HEK293 (cell line): Measurements from ENCODE around the gene ZBTB5.
A peak's percentile ranks its signal among the peaks of the same experiment; 100 is the strongest.

ENCODE experiments used
- CTCF ChIA-PET: fragments of 350-600 bp; formaldehyde crosslinking; extraction: SDS; loops from one replicate; lab custom pipeline; 2021; ENCODE audit warnings: antibody characterized with exemption; lab: Yijun Ruan, JAX
- POLR2A ChIA-PET: fragments of 300-600 bp; formaldehyde crosslinking; extraction: SDS; loops from one replicate; lab custom pipeline; 2020; ENCODE audit warnings: antibody characterized with exemption, inconsistent platforms; lab: Yijun Ruan, JAX
- H3K27ac ChIP-seq: fragments of 200-500 bp; sonication (Bioruptor generic); 2 replicates; pipeline ENCODE4 v1.5.1; 2014; ENCODE audit warnings: low read depth, low read length, control low read depth, inconsistent platforms; ENCODE audit errors: extremely low read depth
- H3K36me3 ChIP-seq, 2 experiments: fragments of 200-500 bp in 1 of 2; sonication (Bioruptor generic) in 1 of 2; 1 replicate in 1 of 2; 2 replicates in 1 of 2; pipeline ENCODE4 v1.5.1; 2014 to 2017; ENCODE audit warnings: inconsistent platforms in 2 of 2, low read length in 2 of 2; ENCODE audit not compliant: control insufficient read depth in 2 of 2, insufficient read depth in 1 of 2
- H3K4me1 ChIP-seq: fragments of 200-500 bp; sonication (Bioruptor generic); 2 replicates; pipeline ENCODE4 v1.5.1; 2014; ENCODE audit warnings: mild to moderate bottlenecking, low read length, inconsistent platforms; ENCODE audit not compliant: control insufficient read depth, insufficient read depth
- H3K4me3 ChIP-seq: 2 replicates; pipeline ENCODE4 v1.5.1; 2011; ENCODE audit warnings: low read depth, mild to moderate bottlenecking, control low read depth, low read length, moderate library complexity
- H3K9me3 ChIP-seq: fragments of 200-500 bp; sonication (Bioruptor generic); 2 replicates; pipeline ENCODE4 v1.5.1; 2014; ENCODE audit warnings: low read depth, low read length, inconsistent platforms; ENCODE audit not compliant: control insufficient read depth, insufficient read depth
- PRDM1 ChIP-seq: fragments of 450-650 bp; formaldehyde crosslinking; IDR thresholded peaks from 2 replicates; pipeline ENCODE4; 2016; ENCODE audit warnings: missing biosample characterization, missing genetic modification characterization
- SP7 ChIP-seq: fragments of 450-650 bp; formaldehyde crosslinking; IDR thresholded peaks from 2 replicates; pipeline ENCODE4 v1.5.1; 2016; ENCODE audit warnings: missing biosample characterization, missing genetic modification characterization
- ZIC2 ChIP-seq: fragments of 450-650 bp; formaldehyde crosslinking; IDR thresholded peaks from 2 replicates; pipeline ENCODE4 v1.5.1; 2016; ENCODE audit warnings: missing biosample characterization, missing genetic modification characterization
- ZNF202 ChIP-seq: fragments of 450-650 bp; formaldehyde crosslinking; IDR thresholded peaks from 2 replicates; pipeline ENCODE4 v1.5.1; 2016; ENCODE audit warnings: missing biosample characterization, missing genetic modification characterization, borderline replicate concordance
- ZNF274 ChIP-seq, 2 experiments: fragments of 200-500 bp in 1 of 2; fragments of 450-650 bp in 1 of 2; sonication (Bioruptor generic) in 1 of 2; formaldehyde crosslinking in 1 of 2; IDR thresholded peaks; 2 replicates each; pipeline versions ENCODE4 v1.5.1 to v1.6.1; 2014 to 2016; ENCODE audit warnings: borderline replicate concordance in 1 of 2, inconsistent platforms in 1 of 2, low read length in 1 of 2, missing biosample characterization in 1 of 2, missing genetic modification characterization in 1 of 2
- ZNF423 ChIP-seq: fragments of 450-650 bp; formaldehyde crosslinking; IDR thresholded peaks from 2 replicates; pipeline ENCODE4 v1.5.1; 2016; ENCODE audit warnings: missing biosample characterization, missing genetic modification characterization
- ZNF48 ChIP-seq: fragments of 450-650 bp; formaldehyde crosslinking; IDR thresholded peaks from 2 replicates; pipeline ENCODE4 v1.5.1; 2016; ENCODE audit warnings: missing biosample characterization, missing genetic modification characterization
- ZNF596 ChIP-seq: fragments of 450-650 bp; IDR thresholded peaks from 2 replicates; pipeline ENCODE4 v1.5.0; 2018; ENCODE audit warnings: missing biosample characterization, mild to moderate bottlenecking, missing genetic modification characterization, moderate library complexity
- TF ChIP-seq, protein P1 (sequence below): IDR thresholded peaks from 2 replicates; pipeline ENCODE4 v1.6.1; 2011; ENCODE audit warnings: mild to moderate bottlenecking, low read depth, low read length, borderline replicate concordance
- TF ChIP-seq, protein P2 (sequence below): fragments of 450-650 bp; IDR thresholded peaks from 2 replicates; pipeline ENCODE4 v1.5.1; 2018; ENCODE audit warnings: missing biosample characterization, missing genetic modification characterization
- TF ChIP-seq, protein P3 (sequence below): fragments of 450-650 bp; formaldehyde crosslinking; conservative IDR thresholded peaks from 2 replicates; pipeline ENCODE4 v1.5.1; 2016; ENCODE audit warnings: low read depth, missing biosample characterization, missing genetic modification characterization
- TF ChIP-seq, protein P4 (sequence below): fragments of 450-650 bp; formaldehyde crosslinking; IDR thresholded peaks from 2 replicates; pipeline ENCODE4 v1.5.1; 2016; ENCODE audit warnings: missing biosample characterization, missing genetic modification characterization
- TF ChIP-seq, protein P5 (sequence below): fragments of 450-650 bp; formaldehyde crosslinking; IDR thresholded peaks from 2 replicates; pipeline ENCODE4 v1.5.1; 2017; ENCODE audit warnings: missing biosample characterization, missing genetic modification characterization

Gene ZBTB5

DNA sequence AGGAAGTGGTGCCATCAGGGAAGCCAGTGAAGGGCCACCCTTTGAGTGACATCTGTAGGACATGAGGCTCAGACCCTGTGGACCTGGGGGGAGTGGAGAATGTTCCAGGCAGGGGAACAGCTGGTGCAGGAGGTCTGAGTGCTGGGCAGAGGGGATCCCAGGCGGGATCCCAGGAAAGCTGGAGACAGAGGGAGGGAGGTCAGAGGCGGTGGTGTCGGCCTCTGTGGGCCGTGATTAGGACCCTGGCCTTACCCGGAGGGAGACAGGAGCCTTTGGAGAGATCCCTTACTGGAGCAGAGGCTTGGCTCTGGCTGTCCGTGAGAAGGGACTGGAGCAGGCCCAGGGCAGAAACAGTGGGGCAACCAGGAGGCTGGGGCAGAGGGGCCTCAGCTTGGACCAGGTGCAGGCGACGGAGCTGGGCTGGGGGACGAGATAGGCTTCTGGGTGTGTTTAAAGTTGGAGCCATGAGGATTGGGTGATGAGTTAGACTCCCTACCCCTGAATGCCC, 54.8 kb downstream of the ZBTB5 start (continued):
- TF ChIP-seq, protein P1, sequence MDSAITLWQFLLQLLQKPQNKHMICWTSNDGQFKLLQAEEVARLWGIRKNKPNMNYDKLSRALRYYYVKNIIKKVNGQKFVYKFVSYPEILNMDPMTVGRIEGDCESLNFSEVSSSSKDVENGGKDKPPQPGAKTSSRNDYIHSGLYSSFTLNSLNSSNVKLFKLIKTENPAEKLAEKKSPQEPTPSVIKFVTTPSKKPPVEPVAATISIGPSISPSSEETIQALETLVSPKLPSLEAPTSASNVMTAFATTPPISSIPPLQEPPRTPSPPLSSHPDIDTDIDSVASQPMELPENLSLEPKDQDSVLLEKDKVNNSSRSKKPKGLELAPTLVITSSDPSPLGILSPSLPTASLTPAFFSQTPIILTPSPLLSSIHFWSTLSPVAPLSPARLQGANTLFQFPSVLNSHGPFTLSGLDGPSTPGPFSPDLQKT: no peak
- TF ChIP-seq ZNF596 (no peak), ZNF202 (tag by site-specific recombination) (no peak)
- TF ChIP-seq, protein P2, sequence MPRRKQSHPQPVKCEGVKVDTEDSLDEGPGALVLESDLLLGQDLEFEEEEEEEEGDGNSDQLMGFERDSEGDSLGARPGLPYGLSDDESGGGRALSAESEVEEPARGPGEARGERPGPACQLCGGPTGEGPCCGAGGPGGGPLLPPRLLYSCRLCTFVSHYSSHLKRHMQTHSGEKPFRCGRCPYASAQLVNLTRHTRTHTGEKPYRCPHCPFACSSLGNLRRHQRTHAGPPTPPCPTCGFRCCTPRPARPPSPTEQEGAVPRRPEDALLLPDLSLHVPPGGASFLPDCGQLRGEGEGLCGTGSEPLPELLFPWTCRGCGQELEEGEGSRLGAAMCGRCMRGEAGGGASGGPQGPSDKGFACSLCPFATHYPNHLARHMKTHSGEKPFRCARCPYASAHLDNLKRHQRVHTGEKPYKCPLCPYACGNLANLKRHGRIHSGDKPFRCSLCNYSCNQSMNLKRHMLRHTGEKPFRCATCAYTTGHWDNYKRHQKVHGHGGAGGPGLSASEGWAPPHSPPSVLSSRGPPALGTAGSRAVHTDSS (tag by site-specific recombination): no peak

DNA sequence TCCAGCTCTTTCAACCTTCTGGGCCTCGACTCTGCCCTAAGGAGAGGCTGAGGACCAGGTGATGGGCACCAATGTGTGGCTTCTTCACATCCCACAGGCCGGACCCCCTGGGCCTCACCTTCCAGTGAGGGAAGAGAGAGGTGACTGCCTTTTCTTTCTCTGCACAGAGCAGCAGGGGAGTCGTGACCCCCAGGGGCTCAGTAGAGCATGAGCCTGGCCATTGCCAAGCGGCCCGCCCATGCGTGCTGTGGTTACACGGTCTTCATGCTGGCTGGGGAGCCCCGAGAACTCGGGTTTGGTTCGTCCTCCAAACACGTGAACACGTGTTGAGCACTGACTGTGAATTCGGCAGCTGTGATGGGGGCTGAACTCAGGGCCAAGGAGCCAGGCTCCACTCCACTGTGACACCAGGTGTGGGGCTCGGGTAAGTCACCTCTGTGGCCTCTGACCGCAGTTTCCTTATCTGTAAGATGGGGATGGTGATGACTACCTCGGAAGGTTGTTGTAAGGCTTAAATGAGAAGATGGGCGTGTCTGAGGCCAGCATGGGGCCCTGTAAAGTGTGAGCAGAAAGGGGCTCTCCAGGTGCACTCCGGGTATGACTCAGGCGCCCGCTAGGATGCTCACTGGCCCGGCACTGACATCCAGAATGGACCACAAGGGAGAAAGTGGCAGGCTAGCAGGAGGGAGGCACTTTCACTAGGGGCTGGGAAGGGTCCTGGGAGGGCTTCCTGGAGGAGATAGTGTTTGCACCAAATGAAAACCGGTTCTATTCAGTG, 56.1 kb downstream of the ZBTB5 start:
- Histone ChIP-seq H3K4me1 (no peaks in the 10 kb centered on the region), H3K9me3 (no peaks in the 10 kb centered on the region), H3K27ac (no peak overlapping the region), H3K4me3 (no peak overlapping the region), H3K36me3 (no peaks in the 10 kb centered on the region)
- TF ChIP-seq SP7 (tag by site-specific recombination) (0 out of 2 replicates have a peak, but pooled peaks have one; percentile 28), ZNF423 (no peak), ZNF48 (tag by site-specific recombination) (no peak), ZIC2 (tag by site-specific recombination) (peak; percentile 67), ZNF274 (IDR thresholded peaks at IDR 0.05; ENCODE audit: low read length) (no peak), ZNF274 (tag by site-specific recombination; IDR thresholded peaks at IDR 0.05; ENCODE audit: borderline replicate concordance) (no peak), PRDM1 (tag by site-specific recombination) (peak; percentile 38; the same call in 1 of the 2 replicates)
- TF ChIP-seq, protein P3, sequence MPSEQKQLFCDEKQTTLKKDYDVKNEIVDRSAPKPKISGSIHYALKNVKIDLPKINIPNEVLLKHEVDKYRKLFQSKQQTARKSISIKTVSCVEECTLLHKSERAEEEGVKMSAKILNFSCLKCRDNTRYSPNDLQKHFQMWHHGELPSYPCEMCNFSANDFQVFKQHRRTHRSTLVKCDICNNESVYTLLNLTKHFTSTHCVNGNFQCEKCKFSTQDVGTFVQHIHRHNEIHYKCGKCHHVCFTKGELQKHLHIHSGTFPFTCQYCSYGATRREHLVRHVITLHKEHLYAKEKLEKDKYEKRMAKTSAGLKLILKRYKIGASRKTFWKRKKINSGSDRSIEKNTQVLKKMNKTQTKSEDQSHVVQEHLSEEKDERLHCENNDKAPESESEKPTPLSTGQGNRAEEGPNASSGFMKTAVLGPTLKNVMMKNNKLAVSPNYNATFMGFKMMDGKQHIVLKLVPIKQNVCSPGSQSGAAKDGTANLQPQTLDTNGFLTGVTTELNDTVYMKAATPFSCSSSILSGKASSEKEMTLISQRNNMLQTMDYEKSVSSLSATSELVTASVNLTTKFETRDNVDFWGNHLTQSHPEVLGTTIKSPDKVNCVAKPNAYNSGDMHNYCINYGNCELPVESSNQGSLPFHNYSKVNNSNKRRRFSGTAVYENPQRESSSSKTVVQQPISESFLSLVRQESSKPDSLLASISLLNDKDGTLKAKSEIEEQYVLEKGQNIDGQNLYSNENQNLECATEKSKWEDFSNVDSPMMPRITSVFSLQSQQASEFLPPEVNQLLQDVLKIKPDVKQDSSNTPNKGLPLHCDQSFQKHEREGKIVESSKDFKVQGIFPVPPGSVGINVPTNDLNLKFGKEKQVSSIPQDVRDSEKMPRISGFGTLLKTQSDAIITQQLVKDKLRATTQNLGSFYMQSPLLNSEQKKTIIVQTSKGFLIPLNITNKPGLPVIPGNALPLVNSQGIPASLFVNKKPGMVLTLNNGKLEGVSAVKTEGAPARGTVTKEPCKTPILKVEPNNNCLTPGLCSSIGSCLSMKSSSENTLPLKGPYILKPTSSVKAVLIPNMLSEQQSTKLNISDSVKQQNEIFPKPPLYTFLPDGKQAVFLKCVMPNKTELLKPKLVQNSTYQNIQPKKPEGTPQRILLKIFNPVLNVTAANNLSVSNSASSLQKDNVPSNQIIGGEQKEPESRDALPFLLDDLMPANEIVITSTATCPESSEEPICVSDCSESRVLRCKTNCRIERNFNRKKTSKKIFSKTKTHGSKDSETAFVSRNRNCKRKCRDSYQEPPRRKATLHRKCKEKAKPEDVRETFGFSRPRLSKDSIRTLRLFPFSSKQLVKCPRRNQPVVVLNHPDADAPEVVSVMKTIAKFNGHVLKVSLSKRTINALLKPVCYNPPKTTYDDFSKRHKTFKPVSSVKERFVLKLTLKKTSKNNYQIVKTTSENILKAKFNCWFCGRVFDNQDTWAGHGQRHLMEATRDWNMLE (tag by site-specific recombination): no peak
- TF ChIP-seq, protein P4, sequence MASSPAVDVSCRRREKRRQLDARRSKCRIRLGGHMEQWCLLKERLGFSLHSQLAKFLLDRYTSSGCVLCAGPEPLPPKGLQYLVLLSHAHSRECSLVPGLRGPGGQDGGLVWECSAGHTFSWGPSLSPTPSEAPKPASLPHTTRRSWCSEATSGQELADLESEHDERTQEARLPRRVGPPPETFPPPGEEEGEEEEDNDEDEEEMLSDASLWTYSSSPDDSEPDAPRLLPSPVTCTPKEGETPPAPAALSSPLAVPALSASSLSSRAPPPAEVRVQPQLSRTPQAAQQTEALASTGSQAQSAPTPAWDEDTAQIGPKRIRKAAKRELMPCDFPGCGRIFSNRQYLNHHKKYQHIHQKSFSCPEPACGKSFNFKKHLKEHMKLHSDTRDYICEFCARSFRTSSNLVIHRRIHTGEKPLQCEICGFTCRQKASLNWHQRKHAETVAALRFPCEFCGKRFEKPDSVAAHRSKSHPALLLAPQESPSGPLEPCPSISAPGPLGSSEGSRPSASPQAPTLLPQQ (tag by site-specific recombination): no peak
- TF ChIP-seq, protein P5, sequence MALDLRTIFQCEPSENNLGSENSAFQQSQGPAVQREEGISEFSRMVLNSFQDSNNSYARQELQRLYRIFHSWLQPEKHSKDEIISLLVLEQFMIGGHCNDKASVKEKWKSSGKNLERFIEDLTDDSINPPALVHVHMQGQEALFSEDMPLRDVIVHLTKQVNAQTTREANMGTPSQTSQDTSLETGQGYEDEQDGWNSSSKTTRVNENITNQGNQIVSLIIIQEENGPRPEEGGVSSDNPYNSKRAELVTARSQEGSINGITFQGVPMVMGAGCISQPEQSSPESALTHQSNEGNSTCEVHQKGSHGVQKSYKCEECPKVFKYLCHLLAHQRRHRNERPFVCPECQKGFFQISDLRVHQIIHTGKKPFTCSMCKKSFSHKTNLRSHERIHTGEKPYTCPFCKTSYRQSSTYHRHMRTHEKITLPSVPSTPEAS (tag by site-specific recombination): no peak
- POLR2A ChIA-PET: no interaction called here
- CTCF ChIA-PET: no interaction called here
